H1 (cell line): ENCODE results near the gene MEN1. TPM values are rescaled to one million over a fixed set of nuclear protein-coding genes. Genes with fewer than 3 reads are reported as not detected.

Experiments
- CTCF ChIA-PET: fragments of 300-600 bp; sonication (Branson Sonifier 250); formaldehyde crosslinking; loops from one replicate; lab custom pipeline; 2021; ENCODE audit not compliant: partially characterized antibody; lab: Charles Lee
- POLR2A ChIA-PET: fragments of 300-600 bp; sonication (Branson Sonifier 250); formaldehyde crosslinking; loops from one replicate; lab custom pipeline; 2021; ENCODE audit warnings: inconsistent platforms; ENCODE audit not compliant: partially characterized antibody; lab: Charles Lee
- DNase-seq, 2 experiments: peaks; one replicate each; pipeline versions ENCODE4 v3.0.0 to v3.0.0-alpha.2; 2010 to 2022; ENCODE audit warnings: low spot score in 2 of 2, low read depth in 1 of 2, mixed read lengths in 1 of 2
- FAIRE-seq: peaks from 2 replicates; lab custom pipeline; 2011; peaks lifted over from hg19 to GRCh38; lab: Jason Lieb, UNC
- H2AFZ ChIP-seq: 2 replicates; pipeline ENCODE4 v1.8.1; 2012; ENCODE audit warnings: low read length, inconsistent platforms
- H2AK5ac ChIP-seq: 2 replicates; pipeline ENCODE4 v1.6.1; 2013; ENCODE audit warnings: low read depth, low read length
- H2BK120ac ChIP-seq: replicated peaks from 2 replicates; pipeline ENCODE3; 2013; ENCODE audit warnings: low read depth, low read length, inconsistent platforms
- H2BK12ac ChIP-seq: 2 replicates; pipeline ENCODE4 v1.6.1; 2013; ENCODE audit warnings: low read depth, low read length
- H2BK15ac ChIP-seq: 2 replicates; pipeline ENCODE4 v1.6.1; 2013; ENCODE audit warnings: low read length
- H2BK20ac ChIP-seq: 2 replicates; pipeline ENCODE4 v1.6.1; 2013; ENCODE audit warnings: low read length
- H2BK5ac ChIP-seq: 2 replicates; pipeline ENCODE4 v1.6.1; 2013; ENCODE audit warnings: low read depth, low read length
- H3K14ac ChIP-seq: 2 replicates; pipeline ENCODE4 v1.6.1; 2013; ENCODE audit warnings: inconsistent platforms; ENCODE audit not compliant: insufficient read length
- H3K18ac ChIP-seq: 2 replicates; pipeline ENCODE4 v1.6.1; 2013; ENCODE audit warnings: low read length; ENCODE audit errors: extremely low read depth
- H3K23ac ChIP-seq: 2 replicates; pipeline ENCODE4 v1.6.1; 2013; ENCODE audit warnings: inconsistent platforms; ENCODE audit not compliant: insufficient read length
- H3K23me2 ChIP-seq: 2 replicates; pipeline ENCODE4 v1.6.1; 2013; ENCODE audit warnings: low read depth, low read length
- H3K27ac ChIP-seq: 2 replicates; pipeline ENCODE4 v1.6.1; 2011; ENCODE audit warnings: low read depth, low read length, inconsistent platforms
- H3K27me3 ChIP-seq, 4 experiments: replicated peaks in 1 of 4; 1 replicate in 1 of 4; 2 replicates in 3 of 4; pipeline versions ENCODE4 v1.6.1 to v1.8.1; 2011 to 2013; ENCODE audit warnings: low read length in 3 of 4, mild to moderate bottlenecking in 3 of 4, inconsistent platforms in 2 of 4, mixed read lengths in 2 of 4, moderate library complexity in 1 of 4; ENCODE audit not compliant: control insufficient read depth in 3 of 4, insufficient read depth in 3 of 4; ENCODE audit errors: extremely low read depth in 1 of 4
- H3K36me3 ChIP-seq, 4 experiments: 2 replicates each; pipeline versions ENCODE4 v1.6.1 to v1.8.1; 2011 to 2013; ENCODE audit warnings: mild to moderate bottlenecking in 4 of 4, low read length in 3 of 4, moderate library complexity in 2 of 4, control low read depth in 1 of 4, inconsistent platforms in 1 of 4; ENCODE audit not compliant: insufficient read depth in 4 of 4, control insufficient read depth in 2 of 4
- H3K4ac ChIP-seq: replicated peaks from 2 replicates; pipeline ENCODE3; 2013; ENCODE audit warnings: low read length, low read depth, mixed read lengths, inconsistent platforms; ENCODE audit not compliant: insufficient read length
- H3K4me1 ChIP-seq, 4 experiments: replicated peaks in 1 of 4; 1 replicate in 1 of 4; 2 replicates in 3 of 4; pipeline versions ENCODE4 v1.6.1 to v1.8.1; 2011 to 2013; ENCODE audit warnings: low read length in 3 of 4, inconsistent platforms in 2 of 4, mixed read lengths in 1 of 4; ENCODE audit not compliant: insufficient read depth in 4 of 4, control insufficient read depth in 3 of 4
- H3K4me2 ChIP-seq, 2 experiments: 2 replicates each; pipeline versions ENCODE4 v1.6.1 to v1.8.1; 2011 to 2013; ENCODE audit warnings: low read depth in 2 of 2, low read length in 2 of 2, control low read depth in 1 of 2, inconsistent platforms in 1 of 2, mild to moderate bottlenecking in 1 of 2; ENCODE audit not compliant: insufficient read depth in 1 of 2
- H3K4me3 ChIP-seq, 4 experiments: fragments of 200-600, 300-600 bp in 1 of 4; sonication (generic), shearing (Covaris generic), sonication (Bioruptor Twin) in 1 of 4; 2 replicates each; pipeline versions ENCODE4 v1.5.1 to v1.8.1; 2011 to 2016; ENCODE audit warnings: low read length in 4 of 4, low read depth in 3 of 4, control low read depth in 2 of 4, inconsistent platforms in 2 of 4, mild to moderate bottlenecking in 2 of 4, mixed read lengths in 1 of 4, moderate library complexity in 1 of 4; ENCODE audit not compliant: insufficient read depth in 2 of 4; ENCODE audit errors: extremely low read depth in 1 of 4
- H3K56ac ChIP-seq: replicated peaks from 2 replicates; pipeline ENCODE3; 2013; ENCODE audit warnings: low read depth, mild to moderate bottlenecking, mixed read lengths, low read length, inconsistent platforms; ENCODE audit not compliant: insufficient read length
- H3K79me1 ChIP-seq: 2 replicates; pipeline ENCODE4 v1.6.1; 2013; ENCODE audit warnings: low read depth, low read length, control low read depth
- H3K79me2 ChIP-seq, 2 experiments: 2 replicates each; pipeline versions ENCODE4 v1.6.1 to v1.8.1; 2012 to 2013; ENCODE audit warnings: low read length in 2 of 2, mild to moderate bottlenecking in 2 of 2, inconsistent platforms in 1 of 2; ENCODE audit not compliant: insufficient read depth in 2 of 2, control insufficient read depth in 1 of 2
- H3K9ac ChIP-seq, 4 experiments: replicated peaks in 1 of 4; 1 replicate in 1 of 4; 2 replicates in 3 of 4; pipeline versions ENCODE4 v1.6.1 to v1.8.1; 2011 to 2013; ENCODE audit warnings: low read depth in 3 of 4, low read length in 3 of 4, control low read depth in 2 of 4, mild to moderate bottlenecking in 2 of 4, moderate library complexity in 2 of 4, inconsistent platforms in 1 of 4; ENCODE audit errors: extremely low read depth in 1 of 4
- H3K9me3 ChIP-seq, 2 experiments: 2 replicates each; pipeline versions ENCODE4 v1.6.1 to v1.8.1; 2012 to 2013; ENCODE audit warnings: mild to moderate bottlenecking in 2 of 2, moderate library complexity in 2 of 2, control low read depth in 1 of 2, inconsistent platforms in 1 of 2, low read depth in 1 of 2, low read length in 1 of 2, mixed read lengths in 1 of 2; ENCODE audit not compliant: insufficient read depth in 2 of 2
- H4K20me1 ChIP-seq, 2 experiments: replicated peaks in 1 of 2; 2 replicates each; pipeline versions ENCODE3 to v1.8.1; 2011 to 2013; ENCODE audit warnings: inconsistent platforms in 2 of 2, low read length in 2 of 2, mild to moderate bottlenecking in 1 of 2; ENCODE audit not compliant: insufficient read depth in 2 of 2, control insufficient read depth in 1 of 2
- H4K5ac ChIP-seq: 2 replicates; pipeline ENCODE4 v1.6.1; 2013; ENCODE audit warnings: low read length, low read depth, mixed read lengths, inconsistent platforms; ENCODE audit not compliant: insufficient read length
- H4K8ac ChIP-seq: 2 replicates; pipeline ENCODE4 v1.8.0; 2013; ENCODE audit warnings: mild to moderate bottlenecking, moderate library complexity, low read length, inconsistent platforms; ENCODE audit not compliant: insufficient read depth; ENCODE audit errors: extremely low read depth
- H4K91ac ChIP-seq: replicated peaks from 2 replicates; pipeline ENCODE3; 2013; ENCODE audit warnings: low read length, mixed read lengths, inconsistent platforms; ENCODE audit not compliant: insufficient read length
- BRCA1 ChIP-seq: IDR thresholded peaks from 2 replicates; pipeline ENCODE4 v1.6.1; 2012; ENCODE audit warnings: low read depth, low read length, improper control_type of control experiment
- CREB1 ChIP-seq: IDR thresholded peaks from 2 replicates; pipeline ENCODE4 v1.6.1; 2012; ENCODE audit warnings: inconsistent platforms
- EGR1 ChIP-seq: IDR thresholded peaks from 2 replicates; pipeline ENCODE4 v1.6.1; 2011; ENCODE audit warnings: low read depth, low read length, borderline replicate concordance
- FOSL1 ChIP-seq: IDR thresholded peaks from 2 replicates; pipeline ENCODE4 v1.6.1; 2011; ENCODE audit warnings: mild to moderate bottlenecking, low read depth, low read length, moderate library complexity; ENCODE audit not compliant: insufficient read depth
- GTF2F1 ChIP-seq: IDR thresholded peaks from 2 replicates; pipeline ENCODE4 v1.6.1; 2012; ENCODE audit warnings: low read depth, low read length, improper control_type of control experiment, borderline replicate concordance
- JUN ChIP-seq: IDR thresholded peaks from 2 replicates; pipeline ENCODE4 v1.6.1; 2011; ENCODE audit warnings: low read depth, mild to moderate bottlenecking, improper control_type of control experiment, low read length
- POLR2A ChIP-seq, 2 experiments: IDR thresholded peaks; 1 replicate in 1 of 2; 2 replicates in 1 of 2; pipeline ENCODE4 v1.6.1; 2011; ENCODE audit warnings: low read depth in 2 of 2, low read length in 2 of 2, mild to moderate bottlenecking in 2 of 2; ENCODE audit errors: control extremely low read depth in 1 of 2
- POLR2AphosphoS5 ChIP-seq: IDR thresholded peaks from 2 replicates; pipeline ENCODE4 v1.6.1; 2011; ENCODE audit warnings: low read depth, low read length
- SRF ChIP-seq: IDR thresholded peaks from 2 replicates; pipeline ENCODE4 v1.6.1; 2011; ENCODE audit warnings: mild to moderate bottlenecking, low read depth, low read length, moderate library complexity
- ZNF274 ChIP-seq: IDR thresholded peaks from 2 replicates; pipeline ENCODE4 v1.7.0; 2012; ENCODE audit warnings: low read length, borderline replicate concordance; ENCODE audit errors: extremely low read depth
- WGBS, 2 experiments: shearing (Covaris generic) in 1 of 2; methylation state at CpG; one replicate each; pipeline versions ENCODE4 v1.1.6 to v1.1.7; 2013 to 2015; ENCODE audit warnings: low lambda C conversion rate in 2 of 2, mixed read lengths in 2 of 2, inconsistent platforms in 1 of 2, low coverage in 1 of 2, missing lambda C conversion rate in 1 of 2; ENCODE audit not compliant: insufficient replicate concordance in 2 of 2, insufficient coverage in 1 of 2, insufficient read length in 1 of 2; ENCODE audit errors: extremely low coverage in 1 of 2, missing lambda C conversion rate in 1 of 2; 5-methylcytosine and 5-hydroxymethylcytosine counted together
- polyA plus RNA-seq, 7 experiments: library from polyadenylated mRNA; depleted of rRNA in 3 of 7; stranded (reverse) in 5 of 7; unstranded in 2 of 7; fragments of >200 nt in 5 of 7; fragments of 200-250 nt in 2 of 7; gene quantifications; 1 replicate in 5 of 7; 2 replicates in 1 of 7; 4 replicates in 1 of 7; pipeline versions ENCODE4 v1.2.1 to v1.2.3, GENCODE V29; 2011 to 2013; ENCODE audit warnings: missing spikeins in 2 of 7, mixed read lengths in 2 of 7
- total RNA-seq: library from RNA; stranded (reverse); fragmentation: NEBNext Ultra II Directional; extraction: Animal tissue kit (Norgen Biotek cat#: 25700); gene quantifications from 2 replicates; pipeline ENCODE4 v1.2.1, GENCODE V29; 2021
- TF ChIP-seq, protein P1 (sequence below): IDR thresholded peaks from 2 replicates; pipeline ENCODE4 v1.6.1; 2012; ENCODE audit warnings: low read length, inconsistent platforms

The MEN1 gene
- total and polyA plus RNA-seq, 2 of the 8 experiments (the other 6 are each of a cell fraction or from before 2014, with no cell fraction given), result 47.2 to 56.3 TPM

DNA sequence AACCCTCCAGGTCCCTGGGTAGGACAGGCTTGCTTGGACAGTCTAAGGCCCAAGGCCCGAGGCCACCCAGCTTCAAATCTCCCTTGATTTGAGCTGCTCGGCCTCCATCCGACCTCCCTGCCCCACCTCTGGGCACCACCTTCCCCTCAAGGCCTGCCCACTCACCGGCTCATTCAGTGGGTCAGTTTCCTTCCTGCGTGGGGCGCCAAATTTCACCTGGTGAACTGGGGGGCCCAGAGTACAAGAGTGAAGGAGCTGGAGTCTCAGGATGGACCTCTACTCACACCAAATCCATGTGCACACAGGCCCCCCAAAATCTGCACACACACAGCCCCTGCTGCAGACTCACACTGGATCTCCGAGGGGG lies 11.1 kb downstream of the MEN1 start:
- H3K27me3 ChIP-seq, result no peaks in the 10 kb centered on the region
- no peak overlapping the region for H4K5ac ChIP-seq
- H4K20me1 ChIP-seq, result peaks cover 1 to 2% of the 10 kb centered on the region in 2 experiments
- POLR2A ChIA-PET, result interaction anchor here (0.7 to 2.7 kb wide), 5 partner anchors 11 to 63 kb away, joined by 3 to 7 read pairs (median 3); no protein-coding TSS in a partner anchor
- FAIRE-seq (no peak), DNase-seq (no peak)
- H3K23me2 ChIP-seq, result peaks cover 8% of the 10 kb centered on the region; the same call in 1 of the 2 replicates
- no peaks in the 10 kb centered on the region for H3K79me2 ChIP-seq
- H3K18ac ChIP-seq, result no peak overlapping the region
- H3K9me3 ChIP-seq, result no peaks in the 10 kb centered on the region
- H2AK5ac ChIP-seq, result no peak overlapping the region
- CTCF ChIA-PET, result interaction anchor here (0.5 to 4.4 kb wide), 11 partner anchors 8 to 738 kb away, joined by 3 to 21 read pairs (median 4); no protein-coding TSS in a partner anchor
- no peak overlapping the region for H2BK15ac ChIP-seq
- peaks cover 0 to 2% (median under 1%) of the 10 kb centered on the region in 4 experiments; a peak in 2 of 8 replicates for H3K36me3 ChIP-seq
- H4K91ac ChIP-seq, result no peak overlapping the region
- 85% methylated on average over 6 of the region's 7 CpGs; no CpG with 5 or more reads in 1 of the 2 experiments for WGBS, 2 experiments
- H2AFZ ChIP-seq, result no peak overlapping the region
- H3K4me1 ChIP-seq, result peaks cover 0 to 8% (median 4%) of the 10 kb centered on the region in 4 experiments; a peak in 5 of 7 replicates
- H3K4ac ChIP-seq, result no peak overlapping the region
- H2BK5ac ChIP-seq, result peak overlapping the region; percentile 35; the same call in 1 of the 2 replicates
- no peak overlapping the region for H3K56ac ChIP-seq
- H3K23ac ChIP-seq, result no peak overlapping the region
- no peak overlapping the region for H2BK12ac ChIP-seq
- H3K4me3 ChIP-seq, result no peak overlapping the region
- H2BK120ac ChIP-seq, result no peak overlapping the region
- no peak overlapping the region for H3K4me2 ChIP-seq
- no peak overlapping the region for H3K9ac ChIP-seq
- no peak overlapping the region for H3K14ac ChIP-seq
- H3K27ac ChIP-seq, result no peak overlapping the region
- H4K8ac ChIP-seq, result no peak overlapping the region
- no peaks in the 10 kb centered on the region; the same call in 1 of the 2 replicates for H3K79me1 ChIP-seq
- H2BK20ac ChIP-seq, result no peak overlapping the region
- TF ChIP-seq JUN, result no peak
- no peak for TF ChIP-seq GTF2F1
- no peak for TF ChIP-seq POLR2A (IDR thresholded peaks at IDR 0.05; ENCODE audit: control extremely low read depth in 1 of 2, low read depth in 2 of 2, low read length in 2 of 2)
- TF ChIP-seq BRCA1, result no peak
- TF ChIP-seq FOSL1, result no peak
- no peak for TF ChIP-seq POLR2AphosphoS5
- no peak for TF ChIP-seq ZNF274
- no peak for TF ChIP-seq CREB1
- TF ChIP-seq, protein P1, sequence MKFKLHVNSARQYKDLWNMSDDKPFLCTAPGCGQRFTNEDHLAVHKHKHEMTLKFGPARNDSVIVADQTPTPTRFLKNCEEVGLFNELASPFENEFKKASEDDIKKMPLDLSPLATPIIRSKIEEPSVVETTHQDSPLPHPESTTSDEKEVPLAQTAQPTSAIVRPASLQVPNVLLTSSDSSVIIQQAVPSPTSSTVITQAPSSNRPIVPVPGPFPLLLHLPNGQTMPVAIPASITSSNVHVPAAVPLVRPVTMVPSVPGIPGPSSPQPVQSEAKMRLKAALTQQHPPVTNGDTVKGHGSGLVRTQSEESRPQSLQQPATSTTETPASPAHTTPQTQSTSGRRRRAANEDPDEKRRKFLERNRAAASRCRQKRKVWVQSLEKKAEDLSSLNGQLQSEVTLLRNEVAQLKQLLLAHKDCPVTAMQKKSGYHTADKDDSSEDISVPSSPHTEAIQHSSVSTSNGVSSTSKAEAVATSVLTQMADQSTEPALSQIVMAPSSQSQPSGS, result no peak
- TF ChIP-seq EGR1, result no peak
- no peak for TF ChIP-seq SRF
